NCI-H774 (cell line): ENCODE measurements around the gene GPSM1.

Experiments used
- DNase-seq: peaks from one replicate; lab custom pipeline; 2025; lab: John Stamatoyannopoulos, UW

The GPSM1 gene

DNA sequence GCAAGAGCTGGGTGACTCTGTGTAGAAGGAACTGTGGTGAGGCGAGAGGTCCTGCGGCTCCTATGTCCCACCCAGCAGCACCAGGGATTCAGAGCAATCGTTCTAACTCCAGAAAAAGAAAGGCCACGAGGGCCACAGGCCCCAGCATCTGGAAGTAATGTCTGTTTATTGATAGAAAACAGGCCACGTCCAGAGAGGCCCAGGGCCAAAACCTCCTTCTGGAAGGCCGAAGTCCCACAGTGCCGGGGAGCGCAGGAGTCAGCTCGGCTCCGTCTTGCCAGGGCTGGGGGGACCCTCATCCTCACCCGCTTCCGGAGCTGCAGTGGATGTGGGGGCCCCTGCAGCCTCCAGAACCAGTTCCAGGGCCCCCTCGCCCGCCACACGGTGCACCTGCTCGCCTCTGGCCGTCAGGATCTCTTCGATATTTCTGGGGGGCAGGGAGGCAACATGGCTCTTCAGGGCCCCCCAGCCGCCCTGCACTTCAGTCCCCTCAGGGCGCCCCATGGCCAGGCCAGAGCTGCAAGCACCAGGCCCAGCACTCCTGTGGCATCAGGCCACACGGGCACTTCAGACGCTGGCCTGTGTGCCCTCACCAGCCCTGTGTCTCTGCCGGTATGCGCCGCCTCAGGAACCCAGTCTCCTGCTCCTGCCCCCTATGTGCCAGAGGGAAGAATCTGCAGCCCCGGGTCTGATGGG lies 34.6 kb downstream of the GPSM1 start:
- DNase-seq = no peak

DNA sequence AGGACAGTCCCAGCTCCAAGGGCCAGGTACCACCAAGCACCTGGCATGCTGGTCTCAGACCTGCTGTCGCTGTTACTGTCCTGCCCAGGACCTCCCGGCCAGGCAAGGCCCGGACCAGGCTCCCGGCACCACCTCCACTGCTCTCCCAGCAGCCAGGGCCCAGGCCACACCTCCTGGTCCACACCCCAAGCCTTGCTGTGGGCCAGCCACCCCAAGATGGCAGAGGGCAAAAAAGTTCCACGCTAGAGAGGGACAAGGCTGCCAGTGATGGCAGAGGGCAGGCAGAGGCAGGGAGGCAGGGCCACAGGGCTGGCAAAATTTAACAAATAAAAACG lies 35.1 kb downstream of the GPSM1 start:
- no peak for DNase-seq

- DNase-seq = peak; percentile 93
Observed at GRCh38 chr9:136363106-136363948, 36.0 kb downstream of the GPSM1 start, which contains the start of gene DNLZ. Gene DNLZ, minus strand, starts transcription at chr9:136363744. Its CDS starts 30 bp downstream, at chr9:136363714.

- no peak for DNase-seq
Observed at GRCh38 chr9:136363949-136364748, 36.8 kb downstream of the GPSM1 start.

- no peak for DNase-seq
Observed at GRCh38 chr9:136364942-136365774, 37.8 kb downstream of the GPSM1 start.

- no peak for DNase-seq
Observed at GRCh38 chr9:136365775-136366222, 38.5 kb downstream of the GPSM1 start.

- no peak for DNase-seq
Observed at GRCh38 chr9:136366826-136367225, 39.5 kb downstream of the GPSM1 start.

DNA sequence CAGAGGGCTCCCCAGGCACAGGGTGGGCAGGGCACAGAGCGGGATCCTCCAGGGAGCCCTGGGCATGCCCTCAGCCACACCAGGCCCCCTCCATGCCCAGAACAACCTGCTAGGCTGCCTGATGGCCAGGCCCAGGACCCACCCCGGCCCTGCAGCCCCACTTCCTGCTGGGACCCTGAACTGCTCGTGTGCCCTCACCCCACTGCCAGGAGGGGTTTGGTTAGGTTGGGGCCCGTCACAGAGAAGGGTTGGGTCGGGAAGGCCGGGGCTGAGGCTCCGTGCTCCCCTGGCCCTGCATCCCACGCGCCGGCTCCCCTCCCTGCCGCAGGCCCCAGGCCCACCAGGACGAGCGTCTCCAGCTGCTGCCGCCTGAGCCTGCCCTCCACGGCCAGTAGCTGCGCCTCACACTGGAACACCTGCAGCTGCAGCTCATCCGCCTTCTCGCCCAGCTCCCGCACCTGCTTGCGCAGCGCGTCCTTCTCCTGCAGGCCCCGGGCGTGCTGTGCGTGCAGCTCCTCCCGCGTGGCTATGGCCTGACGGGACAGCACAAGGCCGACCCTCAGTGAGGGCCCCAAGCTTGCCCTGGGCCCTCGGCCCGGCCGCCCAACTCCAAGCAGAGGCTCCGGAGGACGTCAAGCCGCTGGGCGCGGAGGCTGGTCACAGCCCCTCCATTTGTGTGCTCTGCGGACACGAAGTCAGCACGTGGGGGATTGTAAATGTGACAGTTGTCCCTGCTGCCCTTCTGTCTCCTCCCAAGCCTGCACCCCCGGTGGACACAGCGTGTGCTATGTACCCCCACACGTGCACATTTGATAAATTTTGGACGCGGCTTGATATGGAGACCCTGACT lies 40.2 kb downstream of the GPSM1 start:
- DNase-seq = no peak

DNA sequence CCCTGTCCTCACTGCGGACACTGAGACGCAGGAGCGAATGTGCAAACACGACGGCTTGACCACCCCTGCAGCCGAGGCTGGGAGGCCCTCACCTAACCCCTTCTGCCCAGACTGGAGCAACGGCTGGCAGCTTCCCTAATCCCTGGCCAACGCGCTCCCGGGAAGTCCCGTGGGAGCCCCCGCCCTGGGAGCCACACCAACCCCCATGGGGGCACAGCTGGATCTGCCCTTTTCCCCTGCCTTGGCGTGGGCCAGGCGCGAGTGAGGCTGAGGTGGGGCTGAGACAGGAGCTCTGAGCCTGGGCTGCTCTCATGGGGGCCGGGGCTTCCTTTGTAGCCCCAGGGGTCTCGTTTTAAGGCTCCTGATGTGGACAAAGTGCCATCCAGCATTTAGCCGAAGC lies 40.9 kb downstream of the GPSM1 start:
- no peak for DNase-seq

DNA sequence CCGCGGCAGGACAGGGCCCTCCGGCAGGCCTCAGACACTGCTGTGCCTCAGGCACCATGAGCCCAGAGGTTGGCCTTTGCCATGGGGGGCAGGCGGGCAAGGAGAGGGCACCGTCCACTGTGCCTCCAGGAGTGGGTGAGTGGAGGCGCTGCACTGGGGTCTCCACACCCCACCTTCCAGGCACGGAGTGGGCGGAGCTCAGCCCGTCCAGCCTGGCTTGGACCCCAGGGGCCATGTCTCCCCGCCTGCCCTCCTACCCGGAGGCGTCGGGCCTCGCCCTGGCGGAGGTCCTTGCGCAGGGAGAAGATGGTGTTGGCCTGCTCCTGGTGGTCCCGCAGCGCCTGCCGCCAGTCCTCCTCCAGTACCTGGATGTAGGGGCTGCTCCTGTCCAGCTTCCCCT lies 42.7 kb downstream of the GPSM1 start:
- DNase-seq = no peak

DNA sequence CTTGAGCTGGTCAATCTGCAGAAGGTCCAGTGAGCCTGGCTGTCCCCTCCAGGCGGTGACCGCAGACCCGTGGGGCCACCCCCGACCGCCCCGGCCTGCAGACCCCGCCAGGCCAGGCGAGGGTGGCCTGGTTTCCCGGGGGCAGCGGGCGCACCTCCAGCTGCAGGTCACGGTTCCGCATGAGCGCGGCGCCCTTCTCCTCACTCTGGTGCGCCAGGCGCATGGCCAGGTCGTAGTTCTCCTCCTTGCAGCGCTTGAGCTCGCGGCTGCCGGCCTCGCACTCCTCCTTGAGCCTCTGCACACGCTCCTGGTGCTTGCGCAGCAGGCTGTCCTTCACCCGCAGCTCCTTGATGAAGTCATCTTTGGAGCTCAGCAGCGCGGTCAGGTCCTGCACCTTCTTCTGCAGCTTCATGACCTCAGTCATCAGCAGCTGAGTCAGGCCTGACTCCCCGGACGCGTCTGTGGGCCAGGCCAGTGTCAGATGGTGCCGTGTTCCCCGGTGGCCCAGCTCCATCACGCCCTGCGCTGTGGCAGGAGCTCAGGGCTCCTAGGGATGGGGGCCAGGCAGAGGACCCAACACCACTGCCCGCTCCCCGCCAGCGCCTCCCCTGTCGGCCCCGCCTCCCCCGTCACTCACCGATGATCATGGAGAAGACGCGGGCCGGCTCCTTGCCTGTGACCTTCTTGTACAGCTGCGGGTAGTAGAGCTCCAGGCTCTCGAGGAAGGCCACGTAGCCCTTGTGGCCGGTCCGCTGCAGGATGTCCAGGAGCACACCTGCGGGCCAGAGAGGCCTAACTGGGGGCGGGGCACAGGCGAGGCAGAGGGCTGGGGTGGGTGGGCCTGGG lies 43.6 kb downstream of the GPSM1 start:
- no peak for DNase-seq

DNA sequence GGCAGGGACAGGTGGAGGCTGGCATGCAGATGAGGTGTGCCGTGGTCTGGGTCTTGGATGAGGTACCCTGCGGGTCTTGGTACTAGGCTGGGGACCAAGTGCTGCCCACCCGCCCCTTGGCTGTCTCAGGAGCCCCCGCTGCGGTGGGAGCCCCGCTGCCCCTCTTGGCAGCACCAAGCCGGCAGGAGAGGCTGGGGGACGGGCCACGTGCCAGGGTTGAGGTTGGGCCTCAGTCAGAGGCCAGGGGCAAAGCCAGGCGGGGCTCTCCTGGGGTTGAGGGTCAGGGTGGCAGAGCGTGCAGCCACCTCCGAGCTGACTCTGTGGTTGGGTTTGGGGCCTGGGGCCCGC lies 44.2 kb downstream of the GPSM1 start:
- no peak for DNase-seq

DNA sequence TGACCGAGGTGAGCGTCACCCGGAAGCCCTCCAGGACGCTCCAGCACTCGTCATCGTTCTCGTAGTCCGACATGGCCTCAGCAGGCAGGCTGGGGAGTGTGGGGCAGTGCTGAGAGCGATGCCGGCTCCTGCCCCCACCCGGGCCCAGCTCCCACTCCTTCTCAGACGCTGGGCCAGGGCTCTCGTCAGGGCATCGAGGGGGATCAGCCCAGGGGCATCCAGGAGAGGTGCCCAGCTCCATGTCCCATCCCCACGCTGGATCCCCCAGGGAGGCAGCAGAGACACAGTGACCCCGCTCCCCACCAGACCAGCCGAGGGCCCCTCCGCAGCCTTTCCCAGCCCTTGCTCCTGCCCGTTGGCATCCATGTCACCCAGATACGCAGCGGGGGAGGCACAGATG lies 44.7 kb downstream of the GPSM1 start:
- no peak for DNase-seq

DNA sequence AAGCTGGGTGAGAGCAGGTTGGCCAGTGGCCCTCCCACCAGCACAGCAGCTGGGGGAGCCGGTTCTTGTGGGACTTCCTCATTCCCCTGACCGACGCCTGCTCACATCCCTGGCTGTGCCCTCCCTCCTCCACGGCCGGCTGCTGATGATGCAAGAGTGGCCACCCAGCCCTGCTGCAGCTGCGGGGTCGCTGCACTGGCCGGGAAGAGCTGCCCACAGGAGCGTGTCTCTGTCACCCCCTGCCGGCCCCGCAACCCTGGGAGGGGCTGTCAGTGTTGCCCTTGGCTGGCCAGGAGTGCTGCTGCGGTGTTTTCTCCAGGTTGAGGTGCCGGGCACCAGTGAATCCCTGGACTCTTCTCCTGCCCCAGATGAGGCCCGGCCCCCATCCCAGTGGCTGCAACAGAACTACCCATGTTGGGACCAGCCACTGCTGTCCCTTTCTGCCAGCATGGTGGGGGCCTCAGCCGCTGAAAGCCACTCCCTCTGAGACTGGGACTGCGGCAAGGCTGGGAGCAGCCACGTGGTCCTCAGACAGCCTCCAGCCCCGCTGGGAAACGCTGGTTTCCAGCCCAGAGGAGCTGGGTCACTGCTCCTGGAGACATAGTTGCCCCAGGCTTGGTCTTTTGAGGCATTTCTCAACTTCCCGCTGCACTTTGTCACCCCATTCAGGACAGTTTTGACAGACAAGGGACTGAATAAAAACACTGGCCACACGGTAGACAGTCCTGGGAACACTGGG lies 45.4 kb downstream of the GPSM1 start:
- DNase-seq = no peak

GRCh38 chr9:136373300-136374182 lies 46.2 kb downstream of the GPSM1 start, which contains the start of gene CARD9:
Gene CARD9, minus strand, starts transcription at chr9:136373669. Its CDS starts 1,591 bp downstream, at chr9:136372078.
- DNase-seq = no peak

- DNase-seq = no peak
Observed at GRCh38 chr9:136374183-136374575, 46.8 kb downstream of the GPSM1 start.

GRCh38 chr9:136375096-136375495 lies 47.8 kb downstream of the GPSM1 start:
- no peak for DNase-seq

DNA sequence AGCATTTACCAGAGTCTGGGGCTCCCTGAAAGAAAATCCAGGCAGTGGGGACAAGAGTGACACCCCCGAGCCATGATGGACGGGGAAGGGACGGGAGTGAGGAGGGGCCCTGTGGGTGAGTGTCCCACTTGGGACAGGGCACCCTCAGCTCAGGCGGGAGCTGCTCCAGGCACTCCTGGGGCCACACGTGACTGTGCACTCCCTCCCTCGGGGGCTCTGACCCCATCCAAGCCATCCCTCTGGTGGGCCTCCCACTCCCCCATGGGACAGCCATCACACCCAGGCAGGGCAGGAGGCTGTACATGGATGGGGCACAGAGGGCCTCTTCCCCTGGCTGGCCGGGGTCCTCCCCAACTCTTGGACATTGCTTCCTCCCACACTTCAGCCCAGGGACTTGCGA lies 49.1 kb downstream of the GPSM1 start:
- DNase-seq = no peak
